Heart left ventricle (tissue), 13 donors: ENCODE data around the gene AFF4.

ENCODE experiments used
- POLR2A ChIP-seq, 2 donors: fragments of 450-650 bp; IDR thresholded peaks; one replicate each; pipeline ENCODE4 v1.6.1; 2017; ENCODE audit warnings: antibody characterized with exemption in 2 of 2, mild to moderate bottlenecking in 2 of 2, moderate library complexity in 2 of 2
- TF ChIP-seq, protein P1 (sequence below), 12 donors: fragments of 200-600 bp; sonication (generic) in 4 of 12; IDR thresholded peaks; one replicate each; pipeline versions ENCODE4 v1.5.0 to v1.8.0; 2018 to 2022; ENCODE audit warnings: antibody characterized with exemption in 12 of 12, mild to moderate bottlenecking in 5 of 12
- donor health status: ischemic (EF 13 %, LVEDD 7.1; RV severe dilation, severe dysfunction).
- donor health status: DM: no; HTN: yes; CAD: no.
- donor health status: DM: no; HTN: no; CAD: no.
- donor health status: ischemic (EF 25% LVEDD 6.9; RV normal size, moderate dysfunction).
- donor health status: ischemic (EF 25% LVEDD 5.7; RV mildly dilated, moderate dysfunction).
- donor health status: ischemic (EF 35%, LVEDD 5.7; RV mildly dilated, moderate dysfunction).
- donor health status: nonischemic (EF 11% LVEDD 7.7; RV severe dilation, severe dysfunction).
- donor health status: DM: yes; HTN: yes; CAD: no.
- donor health status: PGD.
- donor health status: ischemic (EF 29% LVEDD 5.4; RV normal size, mild dysfunction).
- donor health status: nonischemic (EF 23%, LVEDD 6.1; RV moderate dilation, normal function).

DNA sequence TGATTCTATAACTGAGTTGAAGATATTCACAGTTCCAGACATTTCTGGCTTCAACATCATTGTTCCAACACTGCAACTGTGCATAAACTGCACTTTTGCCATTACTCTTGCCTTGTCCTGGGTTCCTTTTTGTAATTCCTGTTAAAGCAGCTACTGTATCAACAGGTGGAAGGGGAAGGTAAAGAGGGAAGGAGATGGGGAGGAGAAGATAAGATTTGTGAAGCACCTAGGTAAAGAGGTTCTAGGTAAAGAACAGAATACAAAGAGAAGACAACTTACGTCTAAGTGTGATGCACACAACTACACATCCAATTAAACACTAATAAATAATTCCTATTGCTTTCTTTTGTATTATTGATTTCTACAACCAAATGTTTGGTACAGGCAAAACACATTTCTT, 53.7 kb downstream of the AFF4 start:
- TF ChIP-seq, protein P1, sequence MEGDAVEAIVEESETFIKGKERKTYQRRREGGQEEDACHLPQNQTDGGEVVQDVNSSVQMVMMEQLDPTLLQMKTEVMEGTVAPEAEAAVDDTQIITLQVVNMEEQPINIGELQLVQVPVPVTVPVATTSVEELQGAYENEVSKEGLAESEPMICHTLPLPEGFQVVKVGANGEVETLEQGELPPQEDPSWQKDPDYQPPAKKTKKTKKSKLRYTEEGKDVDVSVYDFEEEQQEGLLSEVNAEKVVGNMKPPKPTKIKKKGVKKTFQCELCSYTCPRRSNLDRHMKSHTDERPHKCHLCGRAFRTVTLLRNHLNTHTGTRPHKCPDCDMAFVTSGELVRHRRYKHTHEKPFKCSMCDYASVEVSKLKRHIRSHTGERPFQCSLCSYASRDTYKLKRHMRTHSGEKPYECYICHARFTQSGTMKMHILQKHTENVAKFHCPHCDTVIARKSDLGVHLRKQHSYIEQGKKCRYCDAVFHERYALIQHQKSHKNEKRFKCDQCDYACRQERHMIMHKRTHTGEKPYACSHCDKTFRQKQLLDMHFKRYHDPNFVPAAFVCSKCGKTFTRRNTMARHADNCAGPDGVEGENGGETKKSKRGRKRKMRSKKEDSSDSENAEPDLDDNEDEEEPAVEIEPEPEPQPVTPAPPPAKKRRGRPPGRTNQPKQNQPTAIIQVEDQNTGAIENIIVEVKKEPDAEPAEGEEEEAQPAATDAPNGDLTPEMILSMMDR (IDR thresholded peaks at IDR 0.05): no peak
- no peak for TF ChIP-seq POLR2A (IDR thresholded peaks at IDR 0.05)
